UCSD-AML1 (cell line): ENCODE results near the gene INPP5D.
"Not testable (repeated sequence)": the region's sequence is repeated elsewhere in the genome, so short reads cannot be mapped to it uniquely, and the experiment has no call there.

Experiments
- DNase-seq: peaks from one replicate; lab custom pipeline; 2025; ENCODE audit not compliant: unreplicated experiment; lab: John Stamatoyannopoulos, UW

The INPP5D gene

DNA sequence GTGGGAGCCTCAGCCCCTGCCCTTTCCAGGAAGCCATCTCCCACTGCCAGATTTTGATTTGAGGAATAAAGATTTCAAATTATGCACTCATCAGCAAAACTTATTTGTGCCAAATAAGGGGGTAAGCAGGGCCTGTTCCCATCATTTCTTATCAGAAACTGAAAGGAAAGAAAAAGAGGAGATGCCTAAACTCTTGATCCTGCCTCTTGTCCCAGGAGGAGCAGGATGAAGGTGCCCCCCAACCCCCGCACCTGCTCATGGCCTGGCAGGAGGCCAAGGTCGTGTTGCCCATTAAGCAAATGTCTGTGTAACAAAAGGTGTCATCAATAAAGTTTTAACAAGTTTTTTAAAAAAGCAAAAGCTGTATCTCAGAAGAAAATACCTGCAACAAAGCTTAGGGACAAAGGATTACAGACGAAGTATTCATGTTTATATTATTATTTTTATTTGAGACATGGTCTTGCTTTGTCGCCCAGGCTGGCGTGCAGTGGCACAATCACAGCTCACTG, 80.0 kb downstream of the INPP5D start:
- no peak for DNase-seq

GRCh38 chr2:233140978-233141377, 80.8 kb downstream of the INPP5D start:
- DNase-seq = no peak

DNA sequence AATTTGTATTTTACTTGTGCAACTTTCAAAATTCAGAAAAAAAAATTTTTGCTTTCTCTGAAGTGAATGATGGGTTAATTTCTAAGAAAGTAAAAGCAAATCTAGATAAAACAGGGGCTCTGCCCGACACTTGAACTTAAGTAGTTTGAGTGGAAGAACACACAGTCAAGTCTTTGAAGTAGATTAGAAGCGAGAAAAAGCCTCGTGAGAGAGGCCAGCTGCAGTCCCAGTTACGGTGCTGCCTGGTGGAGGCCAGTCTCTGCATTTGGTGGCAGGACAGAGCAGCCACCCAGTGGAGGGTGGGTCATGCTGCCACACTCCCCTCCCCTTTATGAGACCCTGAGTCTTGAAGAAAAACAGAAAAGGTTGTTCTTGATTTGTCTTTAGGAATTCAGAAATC, 81.8 kb downstream of the INPP5D start:
- DNase-seq = no peak

GRCh38 chr2:233142355-233142897, 82.3 kb downstream of the INPP5D start:
- no peak for DNase-seq

- DNase-seq = no peak
Measured at GRCh38 chr2:233143700-233144331, 83.7 kb downstream of the INPP5D start.

DNA sequence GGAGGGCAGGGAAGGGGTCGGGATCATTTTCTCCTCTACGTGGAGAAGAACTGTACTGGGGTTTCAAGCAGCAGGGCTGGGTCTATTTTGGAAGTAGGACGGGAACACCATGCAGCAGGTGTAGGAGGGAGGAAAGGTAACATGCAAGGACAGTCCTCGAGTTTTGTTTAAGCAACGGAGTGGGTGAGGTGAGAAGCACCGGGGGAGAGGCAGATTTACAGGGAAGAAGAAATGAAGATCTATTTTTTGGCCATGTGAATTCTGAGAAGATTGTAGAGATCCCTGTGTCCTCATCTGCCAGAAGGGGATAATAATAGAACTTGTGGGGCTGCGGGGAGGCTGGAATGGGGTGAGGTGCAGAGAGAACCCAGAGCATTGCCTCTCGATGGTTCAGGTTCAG, 85.6 kb downstream of the INPP5D start:
- no peak for DNase-seq

GRCh38 chr2:233146194-233146593, 86.1 kb downstream of the INPP5D start:
- DNase-seq = no peak

DNA sequence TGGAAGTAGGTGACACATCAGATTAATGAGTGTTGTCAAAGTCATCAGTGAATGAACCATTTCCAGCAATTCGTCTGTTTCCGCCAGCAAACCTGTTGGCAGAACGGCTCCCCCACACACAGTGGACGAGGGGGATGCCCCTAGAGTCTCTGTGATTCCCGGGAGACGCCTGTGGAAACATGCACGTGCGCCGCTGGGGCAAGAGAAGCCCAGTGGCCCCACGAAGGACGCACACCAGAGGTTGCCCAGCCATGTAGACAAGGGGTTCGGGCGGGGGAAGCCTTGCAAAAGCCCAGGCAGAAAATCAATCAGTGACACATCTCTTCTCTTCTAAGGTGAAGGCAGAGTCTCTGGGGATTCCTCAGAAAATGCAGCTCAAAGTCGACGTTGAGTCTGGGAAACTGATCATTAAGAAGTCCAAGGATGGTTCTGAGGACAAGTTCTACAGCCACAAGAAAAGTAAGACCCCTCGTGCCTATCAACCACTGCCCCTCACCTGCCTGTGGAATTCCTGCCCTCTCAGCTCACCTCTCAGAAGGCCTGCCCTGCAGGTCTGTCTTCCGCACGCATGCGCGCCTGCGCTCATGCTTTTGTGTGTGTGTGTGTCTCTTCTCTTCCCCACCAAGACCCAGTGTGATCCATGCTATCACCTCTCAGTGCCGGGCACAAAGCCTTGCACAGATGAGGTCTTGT, 87.1 kb downstream of the INPP5D start:
- no peak for DNase-seq

GRCh38 chr2:233147829-233148167, 87.7 kb downstream of the INPP5D start:
- no peak for DNase-seq

GRCh38 chr2:233148354-233148753, 88.2 kb downstream of the INPP5D start:
- no peak for DNase-seq

DNA sequence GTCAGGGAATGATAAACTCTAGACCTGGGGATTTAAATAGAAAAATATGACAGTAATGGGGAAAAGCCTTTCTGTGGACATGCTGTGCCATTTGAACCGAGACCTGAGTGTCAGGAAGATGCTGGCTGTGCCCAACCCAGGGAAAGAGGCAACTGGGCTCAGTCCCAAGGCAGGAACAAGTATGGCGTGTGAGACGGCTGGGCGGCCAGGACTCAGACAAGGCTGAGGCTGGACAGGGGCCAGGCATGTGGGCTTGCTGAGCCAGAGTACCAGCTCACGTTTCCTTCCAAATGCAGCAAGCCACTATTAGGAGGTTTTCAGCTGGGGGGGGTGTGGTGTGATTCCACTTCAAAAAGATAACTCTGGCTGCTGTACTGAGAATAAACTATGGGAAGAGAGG, 92.4 kb downstream of the INPP5D start:
- no peak for DNase-seq

DNA sequence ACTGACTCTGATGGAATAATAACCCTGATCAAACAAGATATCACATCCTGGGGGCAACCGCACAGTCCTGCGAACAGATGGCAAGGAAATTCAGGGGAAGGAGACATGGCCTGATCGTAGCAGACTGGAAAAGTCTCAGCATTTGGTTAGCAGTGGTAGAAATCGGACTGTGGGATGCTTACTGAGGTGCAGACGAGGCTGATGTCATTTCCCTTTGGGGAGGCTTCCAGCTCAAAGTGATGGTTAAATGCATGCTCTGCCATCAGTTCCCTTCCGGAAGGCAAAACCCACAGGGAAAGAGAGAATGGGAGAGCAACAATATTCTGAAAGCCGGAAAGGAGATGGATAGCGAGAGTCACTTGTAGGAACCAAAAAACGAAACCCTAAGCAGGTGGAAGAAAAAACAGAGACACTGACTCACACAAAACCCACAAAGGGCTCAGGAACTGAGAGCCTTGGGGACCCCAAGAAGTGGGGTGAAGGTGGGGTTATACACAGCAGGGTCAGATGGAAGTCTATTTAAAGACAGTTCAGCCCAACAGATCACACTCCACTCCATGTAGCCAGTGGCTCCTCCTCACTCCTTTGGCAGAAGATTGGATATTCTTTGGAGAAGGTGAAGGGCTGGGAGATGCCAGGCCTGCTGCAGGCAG, 93.1 kb downstream of the INPP5D start:
- DNase-seq = no peak

DNA sequence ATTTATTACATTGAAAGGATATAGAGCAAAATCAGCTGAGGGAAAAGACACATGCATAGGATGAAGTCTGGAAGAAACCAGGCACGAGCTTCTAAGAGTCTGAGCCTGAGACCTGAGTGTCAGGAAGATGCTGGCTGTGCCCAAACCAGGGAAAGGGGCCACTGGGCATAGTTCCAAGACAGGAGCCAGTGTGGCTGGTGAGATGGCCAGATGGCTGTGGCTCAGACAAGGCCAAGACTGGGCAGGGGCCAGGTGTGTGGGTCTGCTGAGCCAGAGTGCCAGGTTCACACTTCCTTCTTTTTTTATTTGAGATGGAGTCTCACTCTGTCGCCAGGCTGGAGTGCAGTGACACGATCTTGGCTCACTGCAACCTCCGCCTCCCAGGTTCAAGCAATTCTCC, 95.9 kb downstream of the INPP5D start:
- no peak for DNase-seq

GRCh38 chr2:233156461-233156860, 96.3 kb downstream of the INPP5D start:
- not testable (repeated sequence) for DNase-seq

- no peak for DNase-seq
Measured at GRCh38 chr2:233161730-233162129, 101.6 kb downstream of the INPP5D start.

DNA sequence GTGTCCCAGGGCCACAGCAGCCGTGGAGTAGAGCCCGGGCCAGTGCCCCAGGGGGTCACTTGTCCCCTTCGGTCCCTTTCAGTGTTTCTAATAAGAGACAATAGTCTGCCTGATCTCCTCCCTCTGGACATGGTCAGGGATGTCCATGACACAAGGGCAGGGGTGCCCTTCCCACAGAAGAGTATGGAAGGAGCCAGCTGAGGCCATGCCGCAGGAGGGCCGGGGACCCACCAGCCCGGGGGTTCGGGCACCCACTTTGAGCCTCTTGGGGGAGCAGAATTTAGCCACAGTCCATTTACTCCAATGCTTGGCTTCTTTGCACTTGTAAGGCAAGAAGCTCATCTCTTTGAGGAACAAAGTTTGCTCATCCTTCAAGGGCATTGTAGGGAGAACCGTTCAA, 102.6 kb downstream of the INPP5D start:
- no peak for DNase-seq

GRCh38 chr2:233163486-233164103, 103.5 kb downstream of the INPP5D start:
- DNase-seq = no peak

DNA sequence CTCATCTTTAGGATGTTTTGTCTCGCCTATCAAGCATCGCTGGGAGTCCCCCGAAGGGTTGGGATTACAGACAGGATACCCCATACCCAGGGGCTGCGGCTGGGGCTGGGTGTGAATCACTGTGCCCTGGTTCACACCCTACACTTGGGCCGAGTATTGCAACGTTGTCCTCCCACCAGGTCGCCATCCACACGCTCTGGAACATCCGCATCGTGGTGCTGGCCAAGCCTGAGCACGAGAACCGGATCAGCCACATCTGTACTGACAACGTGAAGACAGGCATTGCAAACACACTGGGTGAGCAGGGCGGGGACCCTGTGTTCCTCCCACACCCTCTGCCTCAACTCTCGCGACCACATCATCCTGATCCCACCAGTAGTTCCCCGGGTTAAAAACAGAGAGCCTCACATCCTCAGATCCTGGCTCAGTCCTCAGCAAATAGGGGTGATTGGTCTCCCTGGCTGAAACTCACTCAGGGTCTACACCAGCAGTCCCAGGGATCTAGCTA, 104.0 kb downstream of the INPP5D start:
- DNase-seq = no peak

DNA sequence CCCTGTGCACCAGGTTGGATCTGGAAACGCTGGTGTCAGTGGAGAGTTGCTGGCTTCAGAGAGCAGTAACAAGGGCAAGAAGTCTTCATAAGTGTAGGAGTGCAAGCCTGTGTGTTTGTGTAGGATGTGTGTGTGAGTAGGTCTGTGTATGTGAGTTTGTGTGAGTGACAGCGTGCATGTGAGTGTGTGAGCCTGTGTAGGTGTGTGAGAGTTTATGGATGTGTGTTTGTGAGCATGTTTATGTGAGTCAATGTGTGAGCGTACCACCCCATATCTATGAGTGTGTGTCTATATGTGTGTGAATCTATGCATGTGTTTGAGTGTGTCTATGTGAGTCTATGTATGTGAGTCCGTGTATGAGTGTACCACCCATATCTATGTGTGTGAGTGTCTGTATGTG, 104.8 kb downstream of the INPP5D start:
- no peak for DNase-seq

GRCh38 chr2:233165543-233165894, 105.4 kb downstream of the INPP5D start:
- no peak for DNase-seq

GRCh38 chr2:233165895-233166661, 105.9 kb downstream of the INPP5D start:
- peak; percentile 55 for DNase-seq
